HG02759 (cell line): ENCODE measurements around the gene TSPAN14.
"Not testable (repeated sequence)": the region's sequence is repeated elsewhere in the genome, so short reads cannot be mapped to it uniquely, and the experiment has no call there.

Experiments used
- ATAC-seq: cut with Tn5 transposase; IDR thresholded peaks from one replicate; pipeline ENCODE4 v1.9.1; 2021; ENCODE audit warnings: mild to moderate bottlenecking, moderate library complexity; ENCODE audit not compliant: unreplicated experiment

TSPAN14 gene

GRCh38 chr10:80539421-80540031 lies 85.4 kb downstream of the TSPAN14 start:
- ATAC-seq, result peak; percentile 16

GRCh38 chr10:80540136-80540535 lies 86.0 kb downstream of the TSPAN14 start:
- ATAC-seq, result no peak

GRCh38 chr10:80540618-80540980 lies 86.5 kb downstream of the TSPAN14 start:
- no peak for ATAC-seq

- peak; percentile 58 for ATAC-seq
These were observed 87.1 kb downstream of the TSPAN14 start for GRCh38 chr10:80540981-80541750.

- no peak for ATAC-seq
These were observed 87.9 kb downstream of the TSPAN14 start for GRCh38 chr10:80542053-80542452.

- ATAC-seq, result no peak
These were observed 88.7 kb downstream of the TSPAN14 start for GRCh38 chr10:80542652-80543318.

- not testable (repeated sequence) for ATAC-seq
These were observed 89.2 kb downstream of the TSPAN14 start for GRCh38 chr10:80543319-80543672.

GRCh38 chr10:80544316-80544953 lies 90.3 kb downstream of the TSPAN14 start:
- ATAC-seq, result no peak

GRCh38 chr10:80545258-80545881 lies 91.3 kb downstream of the TSPAN14 start:
- ATAC-seq, result no peak

GRCh38 chr10:80552151-80552646 lies 98.1 kb downstream of the TSPAN14 start:
- ATAC-seq, result no peak

GRCh38 chr10:80553436-80553835 lies 99.3 kb downstream of the TSPAN14 start:
- no peak for ATAC-seq

- no peak for ATAC-seq
These were observed 99.9 kb downstream of the TSPAN14 start for GRCh38 chr10:80554050-80554449.

- ATAC-seq, result no peak
These were observed 101.3 kb downstream of the TSPAN14 start for GRCh38 chr10:80555415-80555814.

- no peak for ATAC-seq
These were observed 107.8 kb downstream of the TSPAN14 start for GRCh38 chr10:80561950-80562349.

GRCh38 chr10:80567292-80567691 lies 113.2 kb downstream of the TSPAN14 start:
- ATAC-seq, result no peak

- ATAC-seq, result no peak
These were observed 115.2 kb downstream of the TSPAN14 start for GRCh38 chr10:80569131-80569895.

- no peak for ATAC-seq
These were observed 117.2 kb downstream of the TSPAN14 start for GRCh38 chr10:80571352-80571751.

GRCh38 chr10:80579181-80579763 lies 125.2 kb downstream of the TSPAN14 start:
- ATAC-seq, result no peak

GRCh38 chr10:80579849-80580637 lies 125.9 kb downstream of the TSPAN14 start:
- no peak for ATAC-seq
